ENCODE results near the gene IPO8. TPM values are rescaled to one million over a fixed set of nuclear protein-coding genes. Genes with fewer than 3 reads are reported as not detected.
"Not testable (repeated sequence)": the region's sequence is repeated elsewhere in the genome, so short reads cannot be mapped to it uniquely, and the experiment has no call there.

Gene IPO8
- total RNA-seq, 1 donor from 2014 or later = 52.3 TPM

- no peak for DNase-seq (ENCODE audit: low spot score)
Measured at GRCh38 chr12:30610718-30611117, 85.0 kb downstream of the IPO8 start.

GRCh38 chr12:30609819-30610218, 85.8 kb downstream of the IPO8 start:
- not testable (repeated sequence) for DNase-seq (ENCODE audit: low spot score)

- not testable (repeated sequence) for DNase-seq (ENCODE audit: low spot score)
Measured at GRCh38 chr12:30604302-30604701, 91.4 kb downstream of the IPO8 start.

- DNase-seq (ENCODE audit: low spot score) = no peak
Measured at GRCh38 chr12:30603129-30603528, 92.5 kb downstream of the IPO8 start.

GRCh38 chr12:30602678-30603077, 93.0 kb downstream of the IPO8 start:
- DNase-seq (ENCODE audit: low spot score) = no peak

- DNase-seq (ENCODE audit: low spot score) = no peak
Measured at GRCh38 chr12:30599608-30600007, 96.1 kb downstream of the IPO8 start.

GRCh38 chr12:30598889-30599288, 96.8 kb downstream of the IPO8 start:
- no peak for DNase-seq (ENCODE audit: low spot score)

GRCh38 chr12:30595742-30596141, 99.9 kb downstream of the IPO8 start:
- no peak for DNase-seq (ENCODE audit: low spot score)

GRCh38 chr12:30594509-30594908, 101.2 kb downstream of the IPO8 start:
- DNase-seq (ENCODE audit: low spot score) = no peak

- not testable (repeated sequence) for DNase-seq (ENCODE audit: low spot score)
Measured at GRCh38 chr12:30588572-30588971, 107.1 kb downstream of the IPO8 start.

GRCh38 chr12:30587782-30588181, 107.9 kb downstream of the IPO8 start:
- DNase-seq (ENCODE audit: low spot score) = no peak

- DNase-seq (ENCODE audit: low spot score) = no peak
Measured at GRCh38 chr12:30585877-30586276, 109.8 kb downstream of the IPO8 start.

- no peak for DNase-seq (ENCODE audit: low spot score)
Measured at GRCh38 chr12:30582943-30583342, 112.7 kb downstream of the IPO8 start.

GRCh38 chr12:30580344-30580743, 115.3 kb downstream of the IPO8 start:
- no peak for DNase-seq (ENCODE audit: low spot score)

Other genes starting within 250 kb of the IPO8 start
- 32.0 TPM for gene CAPRIN2, start 59.1 kb upstream of the IPO8 start, total RNA-seq
- gene TSPAN11, start 230.9 kb upstream of the IPO8 start, total RNA-seq = 3.4 TPM